Stimulated activated CD4-positive, alpha-beta T cell treated with anti-CD3 and anti-CD28 coated beads, TNF-alpha, amount 100 ng/mL, for 1 hour (primary cell): ENCODE data around the gene NCOA5.

ENCODE experiments used
- DNase-seq, 3 donors: peaks; one replicate each; pipeline ENCODE4 v3.0.0-alpha.2; 2020; ENCODE audit warnings: low read depth in 3 of 3, low spot score in 1 of 3

Gene NCOA5

GRCh38 chr20:46063151-46063550 is 26.6 kb downstream of the NCOA5 start:
- no peak for DNase-seq

- DNase-seq = no peak
Observed at GRCh38 chr20:46062621-46063020, 27.1 kb downstream of the NCOA5 start.

DNA sequence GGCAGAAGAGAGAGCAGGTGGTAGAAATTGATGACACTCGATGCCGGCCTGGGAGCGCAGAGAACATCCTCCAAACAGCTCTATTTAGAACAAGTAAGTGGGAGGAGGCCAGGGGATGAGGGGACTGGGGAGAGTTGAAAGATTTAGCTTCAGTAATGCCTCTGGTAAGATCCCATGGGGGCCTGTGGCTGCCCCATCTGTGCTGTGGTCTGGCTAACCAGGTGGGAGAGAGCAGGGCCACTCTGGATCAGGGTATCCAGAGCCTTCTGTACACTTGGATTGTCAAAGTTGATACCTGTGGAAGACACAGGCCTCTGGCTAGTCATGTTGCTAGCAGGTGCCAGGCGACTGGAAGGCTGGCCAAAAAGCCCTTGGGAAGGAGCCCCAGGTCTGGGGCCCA is 27.6 kb downstream of the NCOA5 start:
- no peak for DNase-seq

GRCh38 chr20:46060975-46061374 is 28.8 kb downstream of the NCOA5 start:
- DNase-seq = no peak

DNA sequence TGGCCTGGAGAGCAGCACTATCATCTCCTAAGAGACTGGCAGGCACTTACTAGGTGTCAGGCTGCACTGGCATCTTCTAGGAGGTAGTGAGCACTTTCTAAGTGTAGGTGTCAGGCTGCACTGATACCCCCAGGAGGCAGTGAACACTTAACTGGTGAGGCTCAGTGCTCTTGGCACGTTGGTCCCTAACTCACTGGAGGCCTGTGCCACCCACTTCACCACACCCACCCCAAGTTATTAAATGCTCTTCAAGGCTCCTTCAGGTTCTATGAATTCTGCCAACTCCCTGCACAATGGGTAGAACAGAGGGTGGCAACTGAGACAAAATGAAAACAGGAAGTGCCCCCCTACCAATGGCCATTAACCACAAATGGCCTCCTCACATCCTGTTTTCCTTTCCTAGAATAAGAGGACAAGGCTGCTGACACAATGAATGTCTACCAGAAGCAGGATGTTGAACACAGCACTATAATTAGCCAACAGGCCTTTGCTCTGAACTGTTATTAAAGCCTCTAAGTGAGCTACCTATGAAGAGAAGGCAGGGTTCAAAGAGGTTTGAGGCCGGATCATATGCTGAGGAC is 29.4 kb downstream of the NCOA5 start:
- DNase-seq = no peak

- DNase-seq = no peak
Observed at GRCh38 chr20:46058599-46059281, 31.0 kb downstream of the NCOA5 start.

DNA sequence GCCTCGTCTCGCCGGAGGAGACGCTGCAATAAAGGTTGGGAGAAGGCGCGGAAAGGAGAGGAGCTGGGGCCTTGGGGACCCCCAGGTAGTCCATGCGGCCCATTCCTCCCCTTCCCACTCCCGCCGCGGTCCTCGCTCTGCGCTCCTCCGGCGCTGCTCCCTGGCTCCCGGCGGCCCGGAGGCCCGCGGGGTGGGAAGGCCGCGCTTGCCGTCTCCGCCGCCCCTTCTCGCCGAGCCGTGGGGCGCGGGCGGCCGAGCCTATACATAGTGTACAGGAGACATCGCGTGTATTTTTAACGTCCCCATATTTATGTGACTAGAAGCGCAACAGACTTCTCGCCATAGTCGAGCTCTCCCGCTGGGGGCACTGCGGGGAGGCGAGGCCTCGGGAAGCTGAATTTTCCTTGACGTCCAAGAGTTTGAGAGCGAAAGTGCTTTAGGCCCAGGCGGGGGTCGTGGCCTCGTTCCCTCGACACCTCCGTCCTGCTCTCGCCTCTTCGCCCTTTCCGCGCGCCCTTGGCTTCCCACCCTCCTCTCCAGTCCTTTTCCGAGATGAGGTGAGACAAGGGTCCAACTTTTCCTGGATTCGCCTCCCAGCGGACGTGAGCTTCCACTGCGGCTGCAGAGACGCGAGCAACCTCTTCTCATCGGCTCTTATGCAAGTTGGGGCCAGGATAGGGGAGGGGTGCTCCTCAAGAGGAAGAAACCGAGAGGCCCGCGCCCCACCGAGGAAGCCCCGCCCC is 31.7 kb downstream of the NCOA5 start:
- DNase-seq = no peak

- no peak for DNase-seq
Observed at GRCh38 chr20:46056970-46057855, 32.5 kb downstream of the NCOA5 start.

GRCh38 chr20:46056027-46056833 is 33.5 kb downstream of the NCOA5 start:
- no peak for DNase-seq

- no peak for DNase-seq
Observed at GRCh38 chr20:46055269-46055668, 34.5 kb downstream of the NCOA5 start.

GRCh38 chr20:46054606-46055005 is 35.2 kb downstream of the NCOA5 start:
- no peak for DNase-seq

DNA sequence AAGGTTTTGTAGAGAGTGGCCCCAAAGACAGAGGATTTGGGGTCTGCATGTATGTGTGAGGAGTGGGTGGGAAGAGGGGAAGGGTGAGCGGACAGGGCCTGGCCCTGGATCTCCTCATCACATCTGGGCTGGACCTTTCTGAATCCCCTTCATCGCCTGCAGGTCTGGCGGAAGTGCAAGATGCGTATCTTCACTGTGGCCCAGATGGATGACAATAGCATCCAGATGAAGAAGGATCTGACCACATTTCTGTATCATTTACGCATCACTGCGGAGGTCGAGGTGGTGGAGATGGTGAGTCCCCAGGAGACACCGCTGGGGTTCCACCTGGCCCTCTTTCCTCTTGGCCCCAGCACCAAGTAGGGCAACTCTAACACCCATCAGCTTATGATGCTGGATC is 36.3 kb downstream of the NCOA5 start:
- no peak for DNase-seq

DNA sequence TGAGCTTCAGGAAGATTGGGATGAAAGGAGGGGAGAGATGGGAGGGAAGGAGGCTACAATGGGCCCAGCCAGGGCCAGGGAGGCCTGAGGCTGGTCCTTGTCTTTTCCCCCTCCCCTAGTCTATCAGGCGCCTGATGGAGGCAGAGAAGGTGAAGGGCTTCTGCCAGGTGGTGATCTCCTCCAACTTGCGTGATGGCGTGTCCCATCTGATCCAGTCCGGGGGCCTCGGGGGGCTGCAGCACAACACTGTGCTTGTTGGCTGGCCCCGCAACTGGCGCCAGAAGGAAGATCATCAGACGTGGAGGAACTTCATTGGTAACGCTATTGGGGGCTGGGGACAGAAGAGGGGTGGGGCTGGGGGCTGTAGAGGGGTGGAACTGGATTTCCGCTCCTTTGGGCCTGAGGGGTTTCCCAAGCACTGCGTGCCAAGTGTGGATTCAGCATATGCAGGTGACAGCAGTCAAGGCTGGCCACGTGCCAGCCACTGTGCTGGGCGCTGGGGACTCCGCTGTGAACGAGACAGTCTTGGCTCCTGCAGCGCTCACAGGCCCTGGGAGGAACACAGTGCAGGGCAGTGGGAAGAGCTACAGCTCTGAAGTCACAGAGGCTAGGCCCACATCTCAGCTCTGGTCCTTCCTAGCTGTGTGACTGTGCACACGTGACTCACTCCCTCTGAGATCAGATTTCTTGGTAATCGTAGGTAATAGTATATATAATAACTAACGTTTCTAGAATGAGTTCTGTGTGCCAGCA is 38.0 kb downstream of the NCOA5 start:
- DNase-seq = no peak

- no peak for DNase-seq
Observed at GRCh38 chr20:46050885-46051284, 38.9 kb downstream of the NCOA5 start.

GRCh38 chr20:46050444-46050843 is 39.3 kb downstream of the NCOA5 start:
- no peak for DNase-seq

- no peak for DNase-seq
Observed at GRCh38 chr20:46049815-46050214, 39.9 kb downstream of the NCOA5 start.

GRCh38 chr20:46049190-46049589 is 40.6 kb downstream of the NCOA5 start:
- DNase-seq = no peak

GRCh38 chr20:46047821-46048220 is 41.9 kb downstream of the NCOA5 start:
- no peak for DNase-seq

DNA sequence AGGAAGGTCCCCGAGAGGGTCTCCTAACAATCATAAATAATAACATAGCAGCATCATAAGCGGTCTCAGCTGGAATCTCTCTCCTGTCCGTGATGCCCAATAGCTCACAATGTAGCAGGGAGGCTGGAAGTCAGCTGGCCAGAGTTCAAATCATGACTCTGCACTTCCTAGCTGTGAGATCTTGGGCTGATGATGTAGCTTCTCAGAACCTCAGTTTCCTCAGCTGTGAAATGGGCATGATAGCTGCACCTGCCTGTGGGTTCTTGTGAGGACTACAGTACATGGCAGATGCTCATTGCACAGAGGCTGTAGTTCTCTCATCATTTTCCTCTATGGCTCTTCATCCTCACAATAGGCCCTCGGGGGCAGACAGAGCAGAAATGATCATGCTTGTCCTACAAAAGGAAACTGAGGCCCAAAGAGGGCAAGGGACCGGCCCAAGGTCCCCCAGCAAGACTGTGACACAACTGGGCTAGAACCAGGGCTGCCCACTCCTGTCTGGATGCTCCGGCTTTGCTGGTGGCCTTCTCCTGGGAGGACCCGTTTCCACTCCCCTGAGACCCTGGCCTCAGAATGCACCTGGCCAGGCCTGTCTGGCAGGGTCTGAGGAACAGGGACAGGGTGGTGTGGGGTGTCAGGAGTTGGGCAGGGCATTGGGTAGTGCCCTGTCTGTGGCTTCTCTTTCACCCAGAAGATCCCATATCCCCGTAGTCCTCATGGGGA is 43.0 kb downstream of the NCOA5 start:
- no peak for DNase-seq
